ENCODE results near the gene TASOR.

TASOR gene

GRCh38 chr3:56664823-56665222 is 18.2 kb downstream of the TASOR start:
- Histone ChIP-seq H3K4me3 (replicated peaks; ENCODE audit: insufficient read depth, low read length) (no peak overlapping the region), H3K27me3 (ENCODE audit: insufficient read depth, poor library complexity, severe bottlenecking) (no peaks in the 10 kb centered on the region), H3K27ac (replicated peaks) (no peak overlapping the region)
- TF ChIP-seq SPI1 (IDR thresholded peaks at IDR 0.05; ENCODE audit: borderline replicate concordance, low read depth) = no peak
- TF ChIP-seq CTCF (IDR thresholded peaks at IDR 0.05; ENCODE audit: insufficient read depth, low read length) = no peak
- TF ChIP-seq REST (IDR thresholded peaks at IDR 0.05; ENCODE audit: insufficient replicate concordance, low read depth) = no peak
- no peak for TF ChIP-seq GABPA (IDR thresholded peaks at IDR 0.05; ENCODE audit: low read depth)
- no peak for TF ChIP-seq POLR2AphosphoS5 (IDR thresholded peaks at IDR 0.05; ENCODE audit: low read depth)
- no peak for DNase-seq (ENCODE audit: low read depth in 1 of 2, low spot score in 1 of 2)

GRCh38 chr3:56655709-56656108 is 27.4 kb downstream of the TASOR start:
- no peak for DNase-seq (ENCODE audit: low read depth in 1 of 2, low spot score in 1 of 2)
- H3K27ac ChIP-seq (replicated peaks) = no peak overlapping the region
- TF ChIP-seq GABPA (IDR thresholded peaks at IDR 0.05; ENCODE audit: low read depth) (no peak), SPI1 (IDR thresholded peaks at IDR 0.05; ENCODE audit: borderline replicate concordance, low read depth) (no peak), CTCF (IDR thresholded peaks at IDR 0.05; ENCODE audit: insufficient read depth, low read length) (no peak), REST (IDR thresholded peaks at IDR 0.05; ENCODE audit: insufficient replicate concordance, low read depth) (no peak), POLR2AphosphoS5 (IDR thresholded peaks at IDR 0.05; ENCODE audit: low read depth) (no peak)
- no peaks in the 10 kb centered on the region for H3K27me3 ChIP-seq (ENCODE audit: insufficient read depth, poor library complexity, severe bottlenecking)
- no peak overlapping the region for H3K4me3 ChIP-seq (replicated peaks; ENCODE audit: insufficient read depth, low read length)

GRCh38 chr3:56654460-56654859 is 28.6 kb downstream of the TASOR start:
- Histone ChIP-seq H3K4me3 (replicated peaks; ENCODE audit: insufficient read depth, low read length) (no peak overlapping the region), H3K27me3 (ENCODE audit: insufficient read depth, poor library complexity, severe bottlenecking) (no peaks in the 10 kb centered on the region), H3K27ac (replicated peaks) (no peak overlapping the region)
- TF ChIP-seq SPI1 (IDR thresholded peaks at IDR 0.05; ENCODE audit: borderline replicate concordance, low read depth) = no peak
- no peak for TF ChIP-seq GABPA (IDR thresholded peaks at IDR 0.05; ENCODE audit: low read depth)
- no peak for TF ChIP-seq POLR2AphosphoS5 (IDR thresholded peaks at IDR 0.05; ENCODE audit: low read depth)
- no peak for TF ChIP-seq CTCF (IDR thresholded peaks at IDR 0.05; ENCODE audit: insufficient read depth, low read length)
- no peak for TF ChIP-seq REST (IDR thresholded peaks at IDR 0.05; ENCODE audit: insufficient replicate concordance, low read depth)
- DNase-seq (ENCODE audit: low read depth in 1 of 2, low spot score in 1 of 2) = no peak
